GM19452 (cell line): ENCODE measurements around the gene POLE.

Experiments used
- ATAC-seq: cut with Tn5 transposase; IDR thresholded peaks from one replicate; pipeline ENCODE4 v1.9.1; 2021; ENCODE audit not compliant: unreplicated experiment

Gene POLE

GRCh38 chr12:132618683-132619043, 68.5 kb downstream of the POLE start, which contains the start of gene P2RX2:
TSS of gene P2RX2 (plus strand) at chr12:132618776. CDS start at chr12:132618817, 41 bp downstream.
- ATAC-seq: no peak

- ATAC-seq: no peak
Observed at GRCh38 chr12:132617822-132618682, 69.1 kb downstream of the POLE start.

DNA sequence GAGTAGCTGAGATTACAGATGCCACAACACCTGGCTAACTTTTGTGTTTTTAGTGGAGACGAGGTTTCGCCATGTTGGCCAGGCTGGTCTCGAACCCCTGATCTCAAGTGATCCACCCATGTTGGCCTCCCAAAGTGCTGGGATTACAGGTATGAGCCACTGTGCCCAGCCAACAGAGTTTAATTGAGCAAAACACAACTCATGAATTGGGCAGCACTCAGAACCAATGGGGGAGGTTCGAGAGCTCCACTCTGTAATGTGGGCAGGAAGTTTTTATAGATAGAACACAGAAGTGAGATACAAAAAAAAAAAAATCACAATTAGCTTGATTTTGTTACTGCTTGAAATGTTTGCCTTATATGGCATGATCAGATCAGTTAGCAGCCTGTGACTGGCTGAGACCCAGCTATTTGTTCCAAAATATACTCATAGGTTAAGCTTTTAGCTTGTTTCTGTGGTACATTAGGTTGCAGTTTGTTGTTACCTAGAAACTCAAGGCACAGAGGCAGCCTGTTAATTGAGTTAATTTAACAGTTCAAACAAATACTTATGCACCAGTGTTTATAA, 69.9 kb downstream of the POLE start:
- no peak for ATAC-seq

DNA sequence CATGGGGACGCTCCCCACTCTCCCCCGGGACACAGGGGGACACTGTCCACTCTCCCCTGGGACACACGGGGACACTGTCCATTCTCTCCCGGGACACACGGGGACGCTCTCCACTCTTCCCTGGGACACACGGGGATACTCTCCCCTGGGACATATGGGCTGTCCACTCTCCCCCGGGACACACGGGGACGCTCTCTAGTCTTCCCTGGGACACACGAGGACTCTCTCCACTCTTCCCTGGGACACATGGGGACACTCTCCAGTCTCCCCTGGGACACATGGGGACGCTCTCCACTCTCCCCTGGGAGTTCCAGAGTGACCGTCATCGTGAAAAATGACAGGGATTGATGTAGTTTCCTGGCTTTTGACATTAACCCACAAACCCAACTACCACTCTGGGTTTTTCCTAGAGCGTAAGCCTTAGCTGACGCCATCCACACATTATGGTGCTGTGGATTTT, 71.5 kb downstream of the POLE start:
- ATAC-seq: no peak

DNA sequence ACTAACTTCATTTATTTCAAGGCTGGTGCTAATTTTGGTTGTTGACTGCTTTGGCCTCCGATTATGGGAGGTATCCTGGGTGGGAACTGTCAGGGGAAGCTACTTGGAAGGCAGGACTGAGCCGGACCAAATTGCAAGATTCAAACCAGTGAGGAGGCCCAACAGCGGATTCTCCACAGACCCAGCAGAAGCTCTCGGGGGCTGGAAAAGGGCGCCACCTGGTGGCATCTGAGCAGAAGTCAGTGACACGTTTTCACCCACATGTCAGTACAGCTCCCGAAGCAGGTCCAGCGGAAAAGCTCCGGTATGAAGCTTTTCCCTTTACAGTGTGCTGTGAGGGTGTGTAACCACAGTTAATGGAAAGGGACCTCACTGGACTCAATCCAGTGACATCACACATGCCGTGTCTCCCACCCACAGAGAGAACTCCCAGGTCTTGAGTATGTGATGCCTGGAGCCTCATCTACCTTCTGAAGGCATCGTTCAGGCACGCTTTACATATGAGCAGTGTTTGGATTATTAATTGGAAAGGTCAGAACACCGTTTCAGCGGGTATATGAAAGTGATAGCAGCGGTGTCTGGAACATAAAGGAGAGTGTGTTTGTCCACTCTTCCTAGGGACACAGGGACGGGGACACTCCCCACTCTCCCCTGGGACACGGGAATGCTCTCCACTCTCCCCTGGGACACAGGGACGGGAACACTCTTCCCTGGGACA, 72.1 kb downstream of the POLE start:
- ATAC-seq: no peak

GRCh38 chr12:132614029-132614428, 73.1 kb downstream of the POLE start:
- no peak for ATAC-seq

DNA sequence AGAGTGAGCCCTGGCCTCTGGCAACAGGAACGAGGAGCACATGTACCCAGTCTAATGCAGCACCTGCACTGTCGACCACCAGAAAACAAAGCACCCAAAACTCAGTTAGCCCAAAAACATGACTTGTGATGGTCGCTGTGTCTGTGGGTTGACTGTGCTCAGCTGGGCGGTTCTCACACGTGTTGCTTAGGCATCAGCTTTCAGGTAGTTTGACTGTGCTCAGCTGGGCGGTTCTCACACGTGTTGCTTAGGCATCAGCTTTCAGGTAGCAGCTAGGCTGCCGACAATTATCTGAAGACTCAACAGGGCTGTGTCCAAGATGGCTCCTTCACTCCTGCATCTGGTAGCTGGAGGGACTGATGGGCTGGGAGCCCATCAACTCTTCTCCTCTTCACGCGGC, 75.5 kb downstream of the POLE start:
- no peak for ATAC-seq

DNA sequence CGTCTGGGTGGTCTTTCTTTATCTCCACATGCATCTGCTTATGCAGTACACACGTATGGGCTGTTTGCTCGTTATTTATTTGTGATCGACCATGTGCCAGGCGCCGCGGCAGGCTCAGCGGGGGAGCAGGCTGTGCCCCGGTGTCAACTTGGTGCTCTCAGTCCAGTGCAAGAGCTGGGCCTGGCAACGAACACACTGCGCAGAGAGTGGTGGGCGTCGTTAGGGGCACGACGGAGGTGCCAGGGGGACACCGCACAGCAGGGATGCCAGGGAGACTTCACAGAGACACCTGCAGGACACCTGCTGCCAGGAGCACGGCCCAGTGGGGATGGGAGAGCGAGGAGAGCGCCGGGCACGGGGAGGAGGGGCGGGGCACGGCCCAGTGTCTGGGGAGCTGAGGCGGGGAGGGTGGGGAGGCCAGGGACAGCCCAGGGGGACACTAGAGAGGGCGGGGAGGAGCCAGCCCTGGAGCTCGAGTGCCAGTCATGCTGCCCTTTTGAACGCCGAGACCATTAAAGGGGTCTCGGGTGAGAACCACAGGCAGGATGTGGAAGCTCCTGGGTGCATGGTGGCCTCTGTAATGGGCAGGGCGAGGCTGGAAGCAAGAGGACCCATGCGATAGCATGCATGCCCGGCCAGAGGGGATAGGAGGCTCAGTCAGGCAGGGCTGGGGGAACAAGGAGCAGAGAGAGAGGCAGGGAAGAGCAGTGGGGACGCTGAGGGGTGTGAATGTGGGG, 76.1 kb downstream of the POLE start:
- ATAC-seq: no peak

- ATAC-seq: no peak
Observed at GRCh38 chr12:132610051-132610759, 76.9 kb downstream of the POLE start, which contains the start of gene LRCOL1. TSS of gene LRCOL1 (minus strand) at chr12:132610582. CDS start at chr12:132606251, 4,331 bp downstream.

DNA sequence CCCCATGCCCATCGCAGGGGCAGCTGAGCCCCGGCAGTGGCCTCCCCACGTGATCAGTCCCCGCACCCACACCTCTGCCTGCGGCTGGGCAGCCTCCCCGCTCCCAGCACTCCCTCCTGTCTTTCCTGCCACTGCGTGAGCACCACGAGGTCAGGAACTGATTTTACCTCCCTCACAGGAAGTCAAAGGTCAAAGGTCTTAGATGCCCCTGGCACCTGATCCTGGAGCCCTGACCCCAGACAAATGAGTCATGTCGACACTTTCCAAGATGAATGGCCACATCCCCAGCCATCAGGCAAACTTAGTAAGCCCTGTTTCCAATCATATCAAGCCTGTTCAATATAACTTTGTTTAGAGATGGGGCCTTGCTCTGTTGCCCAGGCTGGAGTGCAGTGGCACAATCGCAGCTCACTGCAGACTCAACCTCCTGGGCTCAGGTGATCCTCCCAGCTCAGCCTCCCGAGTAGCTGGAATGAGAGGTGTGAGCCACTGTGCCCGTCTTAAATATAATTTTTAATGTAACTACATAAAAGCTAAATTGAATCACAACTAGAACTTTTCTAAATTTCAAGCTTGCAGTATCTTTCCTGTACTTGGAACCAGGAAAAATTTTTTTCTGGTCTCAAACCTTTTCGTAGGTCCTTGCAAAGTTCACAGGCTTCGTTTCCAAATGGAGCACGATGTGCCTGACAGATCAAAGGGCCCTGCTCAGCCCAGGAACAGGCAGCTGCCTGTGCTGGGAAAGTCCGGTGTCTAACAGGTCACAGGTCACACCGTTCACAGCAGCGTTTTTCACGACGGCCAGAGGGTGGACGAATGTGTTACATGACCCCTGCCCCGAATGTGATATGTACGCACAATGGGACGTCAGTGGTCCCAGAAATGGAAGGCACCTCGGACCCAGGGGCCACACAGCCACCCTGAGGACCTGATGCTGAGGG, 78.6 kb downstream of the POLE start:
- no peak for ATAC-seq

- no peak for ATAC-seq
Observed at GRCh38 chr12:132606927-132607326, 80.2 kb downstream of the POLE start.

GRCh38 chr12:132606466-132606865, 80.7 kb downstream of the POLE start:
- no peak for ATAC-seq

- ATAC-seq: no peak
Observed at GRCh38 chr12:132605892-132606291, 81.2 kb downstream of the POLE start.

- ATAC-seq: no peak
Observed at GRCh38 chr12:132604668-132605441, 82.3 kb downstream of the POLE start.

DNA sequence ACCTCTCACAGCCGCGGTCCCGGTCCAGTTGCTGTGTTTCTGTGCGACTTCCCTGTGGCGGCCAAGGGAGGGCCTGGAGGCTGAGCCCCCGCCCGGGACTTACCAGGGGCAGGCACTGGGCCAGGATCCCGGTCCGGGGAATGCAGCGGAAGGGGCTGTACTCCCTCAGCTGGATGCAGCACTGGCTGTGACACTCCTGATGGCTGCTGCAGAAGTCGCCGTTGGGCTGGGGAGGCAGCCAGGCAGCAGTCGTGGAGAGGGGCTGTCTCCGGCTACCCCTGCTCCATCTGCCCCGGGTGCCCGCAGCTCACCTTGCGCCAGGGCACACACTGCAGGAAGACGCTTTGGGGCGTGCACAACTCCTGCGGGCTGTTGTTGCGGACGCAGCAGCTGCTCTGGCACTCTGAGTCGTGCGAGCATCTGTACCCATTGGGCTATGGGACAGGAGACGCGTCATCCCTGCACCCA, 83.0 kb downstream of the POLE start:
- ATAC-seq: no peak

GRCh38 chr12:132603240-132604150, 83.6 kb downstream of the POLE start:
- no peak for ATAC-seq

GRCh38 chr12:132602572-132603239, 84.4 kb downstream of the POLE start:
- ATAC-seq: no peak
